Mesendoderm (in vitro differentiated cells): Measurements from ENCODE around the gene GALNT17.

Experiments used
- DNase-seq: peaks from one replicate; pipeline ENCODE4 v3.0.0; 2013
- H2AK5ac ChIP-seq: 2 replicates; pipeline ENCODE4 v1.6.1; 2013; ENCODE audit warnings: low read length, inconsistent platforms
- H2BK120ac ChIP-seq: 2 replicates; pipeline ENCODE4 v1.6.1; 2013; ENCODE audit warnings: low read depth, mild to moderate bottlenecking, low read length, moderate library complexity, mixed read lengths
- H2BK15ac ChIP-seq: replicated peaks from 2 replicates; pipeline ENCODE4 v1.6.1; 2013; ENCODE audit warnings: low read depth, mild to moderate bottlenecking, moderate library complexity
- H2BK5ac ChIP-seq: 2 replicates; pipeline ENCODE4 v1.6.1; 2013; ENCODE audit warnings: low read length, inconsistent platforms
- H3K18ac ChIP-seq: 2 replicates; pipeline ENCODE4 v1.6.1; 2013; ENCODE audit warnings: mild to moderate bottlenecking, low read length, mixed read lengths
- H3K23ac ChIP-seq: one replicate; pipeline ENCODE4 v1.6.1; 2013; ENCODE audit warnings: low read length
- H3K27ac ChIP-seq: 2 replicates; pipeline ENCODE4 v1.5.1; 2013; ENCODE audit warnings: low read depth, mild to moderate bottlenecking, inconsistent platforms, low read length, moderate library complexity
- H3K27me3 ChIP-seq: 2 replicates; pipeline ENCODE4 v1.6.1; 2013; ENCODE audit warnings: low read length, control low read depth, mild to moderate bottlenecking, inconsistent platforms; ENCODE audit not compliant: insufficient read depth, poor library complexity
- H3K36me3 ChIP-seq: 2 replicates; pipeline ENCODE4 v1.6.1; 2013; ENCODE audit warnings: low read length, inconsistent platforms; ENCODE audit not compliant: control insufficient read depth, insufficient read depth
- H3K4ac ChIP-seq: one replicate; pipeline ENCODE4 v1.6.1; 2013; ENCODE audit warnings: low read depth, mild to moderate bottlenecking, low read length, moderate library complexity
- H3K4me1 ChIP-seq: 2 replicates; pipeline ENCODE4 v1.6.1; 2013; ENCODE audit warnings: low read depth, low read length, inconsistent platforms; ENCODE audit not compliant: control insufficient read depth
- H3K4me2 ChIP-seq: 2 replicates; pipeline ENCODE4 v1.6.1; 2013; ENCODE audit warnings: low read length
- H3K4me3 ChIP-seq: 2 replicates; pipeline ENCODE4 v1.5.1; 2013; ENCODE audit warnings: mild to moderate bottlenecking, low read length
- H3K56ac ChIP-seq: one replicate; pipeline ENCODE4 v1.6.1; 2013; ENCODE audit warnings: low read length
- H3K79me1 ChIP-seq: 2 replicates; pipeline ENCODE4 v1.6.1; 2013; ENCODE audit warnings: low read length, inconsistent platforms
- H3K79me2 ChIP-seq: 2 replicates; pipeline ENCODE4 v1.6.1; 2013; ENCODE audit warnings: mild to moderate bottlenecking, low read length; ENCODE audit not compliant: control insufficient read depth, insufficient read depth
- H3K9ac ChIP-seq: 2 replicates; pipeline ENCODE4 v1.6.1; 2013; ENCODE audit warnings: low read length, inconsistent platforms
- H4K5ac ChIP-seq: one replicate; pipeline ENCODE4 v1.6.1; 2013; ENCODE audit warnings: low read length
- H4K8ac ChIP-seq: one replicate; pipeline ENCODE4 v1.6.1; 2013; ENCODE audit warnings: low read depth, mild to moderate bottlenecking, control low read depth, low read length, moderate library complexity
- WGBS: extraction: QIAGEN DNeasy Blood & Tissue Kit; methylation state at CpG from one replicate; pipeline ENCODE4 v1.1.7; 2013; ENCODE audit warnings: low lambda C conversion rate, missing lambda C conversion rate; ENCODE audit not compliant: insufficient coverage; ENCODE audit errors: extremely low coverage; 5-methylcytosine and 5-hydroxymethylcytosine counted together

The GALNT17 gene

GRCh38 chr7:71145906-71146901 lies 14.3 kb downstream of the GALNT17 start:
- Histone ChIP-seq H4K8ac (no peak overlapping the region), H3K23ac (no peak overlapping the region), H3K27ac (peak overlapping the region; percentile 6), H3K56ac (peak overlapping the region; percentile 83), H3K18ac (peak overlapping the region; percentile 54), H2BK120ac (peak overlapping the region; percentile 18), H3K27me3 (no peaks in the 10 kb centered on the region), H2BK15ac (no peak overlapping the region), H3K79me1 (peaks cover 28% of the 10 kb centered on the region), H2BK5ac (peak overlapping the region; percentile 76), H3K9ac (peak overlapping the region; percentile 42), H4K5ac (peak overlapping the region; percentile 1), H3K4ac (peak overlapping the region; percentile 20), H3K79me2 (peaks cover 63% of the 10 kb centered on the region), H3K4me2 (no peak overlapping the region), H3K36me3 (peaks cover 2% of the 10 kb centered on the region), H2AK5ac (no peak overlapping the region), H3K4me1 (peaks cover 9% of the 10 kb centered on the region), H3K4me3 (no peak overlapping the region)
- DNase-seq = peak; percentile 85
- WGBS = no CpG with 5 or more reads among the region's 24 CpGs

- no peak overlapping the region for H3K27ac ChIP-seq
- H3K4ac ChIP-seq = no peak overlapping the region
- no peak overlapping the region for H3K4me2 ChIP-seq
- H3K56ac ChIP-seq = no peak overlapping the region
- no peak for DNase-seq
- H3K23ac ChIP-seq = no peak overlapping the region
- no peak overlapping the region for H2AK5ac ChIP-seq
- no peak overlapping the region for H3K4me3 ChIP-seq
- no peak overlapping the region for H2BK5ac ChIP-seq
- H3K36me3 ChIP-seq = peaks cover 2% of the 10 kb centered on the region
- no peak overlapping the region for H4K5ac ChIP-seq
- no peak overlapping the region for H3K9ac ChIP-seq
- H2BK15ac ChIP-seq = no peak overlapping the region
- no peak overlapping the region for H4K8ac ChIP-seq
- H2BK120ac ChIP-seq = no peak overlapping the region
- peaks cover 22% of the 10 kb centered on the region for H3K79me1 ChIP-seq
- H3K27me3 ChIP-seq = no peaks in the 10 kb centered on the region
- peaks cover 9% of the 10 kb centered on the region for H3K4me1 ChIP-seq
- H3K18ac ChIP-seq = no peak overlapping the region
- H3K79me2 ChIP-seq = peaks cover 50% of the 10 kb centered on the region
These were observed 16.2 kb downstream of the GALNT17 start for GRCh38 chr7:71148098-71148497.

GRCh38 chr7:71155236-71155635 lies 23.3 kb downstream of the GALNT17 start:
- Histone ChIP-seq H2AK5ac (no peak overlapping the region), H3K36me3 (no peaks in the 10 kb centered on the region), H3K4me2 (no peak overlapping the region), H3K27ac (no peak overlapping the region), H3K56ac (no peak overlapping the region), H3K9ac (no peak overlapping the region), H3K23ac (no peak overlapping the region), H3K27me3 (no peaks in the 10 kb centered on the region), H3K4me3 (no peak overlapping the region), H3K4ac (no peak overlapping the region), H4K5ac (no peak overlapping the region), H3K4me1 (no peaks in the 10 kb centered on the region), H2BK15ac (no peak overlapping the region), H3K79me2 (peaks cover 22% of the 10 kb centered on the region), H2BK120ac (no peak overlapping the region), H4K8ac (no peak overlapping the region), H3K18ac (no peak overlapping the region), H2BK5ac (no peak overlapping the region), H3K79me1 (peaks cover 4% of the 10 kb centered on the region)
- no CpG with 5 or more reads among the region's 9 CpGs for WGBS
- DNase-seq = no peak

- Histone ChIP-seq H3K79me2 (peaks cover 27% of the 10 kb centered on the region), H2AK5ac (no peak overlapping the region), H3K4me1 (no peaks in the 10 kb centered on the region), H3K4me2 (no peak overlapping the region), H3K56ac (no peak overlapping the region), H4K8ac (no peak overlapping the region), H3K27me3 (no peaks in the 10 kb centered on the region), H3K36me3 (no peaks in the 10 kb centered on the region), H2BK15ac (no peak overlapping the region), H3K23ac (no peak overlapping the region), H3K4me3 (no peak overlapping the region), H2BK5ac (no peak overlapping the region), H4K5ac (no peak overlapping the region), H3K9ac (no peak overlapping the region), H3K79me1 (peaks cover 7% of the 10 kb centered on the region), H3K27ac (no peak overlapping the region), H3K4ac (no peak overlapping the region), H3K18ac (no peak overlapping the region), H2BK120ac (no peak overlapping the region)
- no peak for DNase-seq
- no CpG with 5 or more reads among the region's 3 CpGs for WGBS
These were observed 25.8 kb downstream of the GALNT17 start for GRCh38 chr7:71157757-71158156.

GRCh38 chr7:71165708-71166107 lies 33.8 kb downstream of the GALNT17 start:
- H3K79me2 ChIP-seq = peaks cover 46% of the 10 kb centered on the region
- no peak overlapping the region for H2AK5ac ChIP-seq
- H3K23ac ChIP-seq = no peak overlapping the region
- H4K8ac ChIP-seq = no peak overlapping the region
- no peak overlapping the region for H2BK5ac ChIP-seq
- H3K27ac ChIP-seq = no peak overlapping the region
- peak overlapping the region; percentile 34 for H4K5ac ChIP-seq
- no peak overlapping the region for H3K56ac ChIP-seq
- no peak overlapping the region for H2BK15ac ChIP-seq
- no peaks in the 10 kb centered on the region for H3K36me3 ChIP-seq
- H3K4me1 ChIP-seq = peaks cover 2% of the 10 kb centered on the region
- H3K9ac ChIP-seq = no peak overlapping the region
- no peak overlapping the region for H2BK120ac ChIP-seq
- no peak overlapping the region for H3K4me2 ChIP-seq
- WGBS = no CpG with 5 or more reads among the region's 6 CpGs
- DNase-seq = peak; percentile 63
- no peaks in the 10 kb centered on the region for H3K27me3 ChIP-seq
- no peak overlapping the region for H3K4me3 ChIP-seq
- no peak overlapping the region for H3K18ac ChIP-seq
- H3K4ac ChIP-seq = no peak overlapping the region
- H3K79me1 ChIP-seq = peaks cover 11% of the 10 kb centered on the region
